IMR-90 (cell line): Measurements from ENCODE around the gene HIVEP3. TPM values are rescaled to one million over a fixed set of nuclear protein-coding genes. Genes with fewer than 3 reads are reported as not detected.

Source experiments
- ATAC-seq: fragments of 200-7000 bp; cut with Tn5 transposase; 2 replicates; pipeline ENCODE4 v1.9.1; 2020; ENCODE audit warnings: low read depth, mild to moderate bottlenecking, moderate library complexity
- BruUV-seq: library from RNA; stranded (reverse); fragments of 400-500 nt; replicated peaks from 2 replicates; lab custom pipeline; 2021; lab: Mats Ljungman, UMichigan
- CTCF ChIA-PET: fragments of 300-600 bp; formaldehyde crosslinking; extraction: SDS; loops from one replicate; lab custom pipeline; 2021; ENCODE audit warnings: antibody characterized with exemption; lab: Yijun Ruan, JAX
- POLR2A ChIA-PET: fragments of 300-600 bp; sonication (Branson Sonifier 250); formaldehyde crosslinking; loops from one replicate; lab custom pipeline; 2022; ENCODE audit warnings: antibody characterized with exemption; ENCODE audit not compliant: unreplicated experiment; lab: Charles Lee
- DNase-seq: peaks from one replicate; pipeline ENCODE4 v3.0.0; 2013
- H2AFZ ChIP-seq: replicated peaks from 2 replicates; pipeline ENCODE3; 2013; ENCODE audit warnings: low read length, mild to moderate bottlenecking; ENCODE audit not compliant: poor library complexity
- H2AK5ac ChIP-seq: 2 replicates; pipeline ENCODE4 v1.6.1; 2013; ENCODE audit warnings: low read depth, low read length, inconsistent platforms
- H2AK9ac ChIP-seq: replicated peaks from 2 replicates; pipeline ENCODE3; 2013; ENCODE audit warnings: mild to moderate bottlenecking, low read depth, low read length, moderate library complexity; ENCODE audit not compliant: poor library complexity
- H2BK120ac ChIP-seq: 2 replicates; pipeline ENCODE4 v1.6.1; 2013; ENCODE audit warnings: low read depth, low read length, inconsistent platforms
- H2BK15ac ChIP-seq: 3 replicates; pipeline ENCODE4 v1.6.1; 2013; ENCODE audit warnings: low read depth, low read length, inconsistent platforms
- H2BK20ac ChIP-seq: 2 replicates; pipeline ENCODE4 v1.6.1; 2013; ENCODE audit warnings: low read depth, mild to moderate bottlenecking, inconsistent platforms, low read length, moderate library complexity
- H2BK5ac ChIP-seq: 2 replicates; pipeline ENCODE4 v1.6.1; 2013; ENCODE audit warnings: mild to moderate bottlenecking, low read depth, low read length, inconsistent platforms; ENCODE audit not compliant: poor library complexity, severe bottlenecking
- H3K14ac ChIP-seq: replicated peaks from 2 replicates; pipeline ENCODE4 v1.6.1; 2013; ENCODE audit warnings: low read depth, low read length, inconsistent platforms
- H3K18ac ChIP-seq: 2 replicates; pipeline ENCODE4 v1.6.1; 2013; ENCODE audit warnings: low read depth, low read length, control low read depth
- H3K23ac ChIP-seq: 2 replicates; pipeline ENCODE4 v1.6.1; 2013; ENCODE audit warnings: low read depth, low read length, inconsistent platforms
- H3K27ac ChIP-seq: 2 replicates; pipeline ENCODE4 v1.5.1; 2013; ENCODE audit warnings: mild to moderate bottlenecking, control low read depth, low read length; ENCODE audit not compliant: insufficient read depth
- H3K27me3 ChIP-seq: 2 replicates; pipeline ENCODE4 v1.6.1; 2013; ENCODE audit warnings: low read length; ENCODE audit not compliant: control insufficient read depth, insufficient read depth
- H3K36me3 ChIP-seq: 2 replicates; pipeline ENCODE4 v1.6.1; 2013; ENCODE audit warnings: low read length, mixed read lengths; ENCODE audit not compliant: control insufficient read depth, insufficient read depth
- H3K4ac ChIP-seq: 2 replicates; pipeline ENCODE4 v1.6.1; 2013; ENCODE audit warnings: low read depth, low read length, inconsistent platforms
- H3K4me1 ChIP-seq: 2 replicates; pipeline ENCODE4 v1.6.1; 2013; ENCODE audit warnings: low read length, mixed read lengths; ENCODE audit not compliant: control insufficient read depth, insufficient read depth
- H3K4me2 ChIP-seq: 2 replicates; pipeline ENCODE4 v1.6.1; 2013; ENCODE audit warnings: low read depth, mild to moderate bottlenecking, control low read depth, low read length, moderate library complexity
- H3K4me3 ChIP-seq: 2 replicates; pipeline ENCODE4 v1.5.1; 2013; ENCODE audit warnings: low read depth, mild to moderate bottlenecking, control low read depth, low read length, moderate library complexity; ENCODE audit not compliant: insufficient read depth
- H3K56ac ChIP-seq: 2 replicates; pipeline ENCODE4 v1.6.1; 2013; ENCODE audit warnings: low read length, inconsistent platforms; ENCODE audit not compliant: insufficient read depth; ENCODE audit errors: extremely low read depth
- H3K79me1 ChIP-seq, 2 experiments: 2 replicates each; pipeline ENCODE4 v1.6.1; 2013; ENCODE audit warnings: low read length in 2 of 2, inconsistent platforms in 1 of 2, low read depth in 1 of 2
- H3K9ac ChIP-seq: 2 replicates; pipeline ENCODE4 v1.6.1; 2013; ENCODE audit warnings: low read depth, low read length, control low read depth
- H3K9me1 ChIP-seq: 2 replicates; pipeline ENCODE4 v1.6.1; 2013; ENCODE audit warnings: low read length, inconsistent platforms; ENCODE audit not compliant: insufficient read depth
- H3K9me3 ChIP-seq: 2 replicates; pipeline ENCODE4 v1.6.1; 2013; ENCODE audit warnings: low read length; ENCODE audit not compliant: control insufficient read depth, insufficient read depth
- H4K20me1 ChIP-seq: 2 replicates; pipeline ENCODE4 v1.6.1; 2013; ENCODE audit warnings: low read length, inconsistent platforms; ENCODE audit not compliant: insufficient read depth
- H4K5ac ChIP-seq: 2 replicates; pipeline ENCODE4 v1.6.1; 2013; ENCODE audit warnings: mild to moderate bottlenecking, low read depth, low read length, control low read depth
- H4K8ac ChIP-seq, 2 experiments: 2 replicates each; pipeline ENCODE4 v1.6.1; 2013; ENCODE audit warnings: low read depth in 2 of 2, low read length in 2 of 2, control low read depth in 1 of 2, inconsistent platforms in 1 of 2
- H4K91ac ChIP-seq: 2 replicates; pipeline ENCODE4 v1.6.1; 2013; ENCODE audit warnings: low read depth, low read length, inconsistent platforms; ENCODE audit not compliant: insufficient read depth
- BHLHE40 ChIP-seq: fragments of 150-350 bp; IDR thresholded peaks from 2 replicates; pipeline ENCODE4 v1.6.1; 2016; ENCODE audit warnings: mild to moderate bottlenecking, low read depth, low read length
- CEBPB ChIP-seq: IDR thresholded peaks from 2 replicates; pipeline ENCODE4 v1.6.1; 2012; ENCODE audit warnings: low read depth, low read length, improper control_type of control experiment
- CHD1 ChIP-seq: IDR thresholded peaks from 2 replicates; pipeline ENCODE4 v1.6.1; 2012; ENCODE audit warnings: low read depth, low read length, improper control_type of control experiment
- CTCF ChIP-seq: conservative IDR thresholded peaks from 2 replicates; pipeline ENCODE4 v1.5.1; 2012; ENCODE audit warnings: mild to moderate bottlenecking, low read depth, low read length, improper control_type of control experiment
- ELK1 ChIP-seq: fragments of 150-350 bp; IDR thresholded peaks from 2 replicates; pipeline ENCODE4 v1.6.1; 2016; ENCODE audit warnings: low read depth, mild to moderate bottlenecking, low read length, moderate library complexity, borderline replicate concordance
- FOS ChIP-seq: fragments of 150-350 bp; IDR thresholded peaks from 2 replicates; pipeline ENCODE4 v1.6.1; 2016; ENCODE audit warnings: low read depth, low read length
- MAFK ChIP-seq: IDR thresholded peaks from 2 replicates; pipeline ENCODE4 v1.6.1; 2012; ENCODE audit warnings: low read depth, low read length, improper control_type of control experiment
- MAZ ChIP-seq: IDR thresholded peaks from 2 replicates; pipeline ENCODE4 v1.6.1; 2012; ENCODE audit warnings: low read depth, mild to moderate bottlenecking, low read length, improper control_type of control experiment, moderate library complexity, borderline replicate concordance
- MXI1 ChIP-seq: IDR thresholded peaks from 2 replicates; pipeline ENCODE4 v1.6.1; 2012; ENCODE audit warnings: low read depth, mild to moderate bottlenecking, low read length, moderate library complexity, borderline replicate concordance
- NFE2L2 ChIP-seq: fragments of 150-350 bp; IDR thresholded peaks from 2 replicates; pipeline ENCODE4 v1.6.1; 2016; ENCODE audit warnings: low read depth, mild to moderate bottlenecking, low read length
- POLR2A ChIP-seq: IDR thresholded peaks from 2 replicates; pipeline ENCODE4 v1.6.1; 2012; ENCODE audit warnings: mild to moderate bottlenecking, low read depth, low read length
- RAD21 ChIP-seq: IDR thresholded peaks from 2 replicates; pipeline ENCODE4 v1.6.1; 2012; ENCODE audit warnings: low read length, improper control_type of control experiment
- RCOR1 ChIP-seq: IDR thresholded peaks from 2 replicates; pipeline ENCODE4 v1.6.1; 2012; ENCODE audit warnings: mild to moderate bottlenecking, low read length, improper control_type of control experiment; ENCODE audit not compliant: insufficient replicate concordance
- RFX5 ChIP-seq: IDR thresholded peaks from 2 replicates; pipeline ENCODE4 v1.8.0; 2012; ENCODE audit warnings: low read depth, mild to moderate bottlenecking, low read length, moderate library complexity
- SMC3 ChIP-seq: fragments of 150-350 bp; IDR thresholded peaks from 2 replicates; pipeline ENCODE4 v1.6.1; 2016; ENCODE audit warnings: low read depth, mild to moderate bottlenecking, antibody characterized with exemption, low read length, moderate library complexity
- USF2 ChIP-seq: fragments of 150-350 bp; IDR thresholded peaks from 2 replicates; pipeline ENCODE4 v1.6.1; 2017; ENCODE audit warnings: mild to moderate bottlenecking, antibody characterized with exemption, low read length, low read depth
- WGBS, 2 experiments: methylation state at CpG; one replicate each; pipeline versions ENCODE4 v1.1.5 to v1.1.7; 2013; ENCODE audit warnings: missing lambda C conversion rate in 2 of 2; ENCODE audit not compliant: insufficient read length in 1 of 2; ENCODE audit errors: extremely low coverage in 2 of 2; 5-methylcytosine and 5-hydroxymethylcytosine counted together
- dilution Hi-C: fragments of 300-500 bp; cut with HindIII; formaldehyde crosslinking; loops from one replicate; pipeline ENCODE4 v1.14.3; 2018; ENCODE audit warnings: low sequenced_read_pairs; ENCODE audit not compliant: unreplicated experiment
- in situ Hi-C: fragments of 300-500 bp; cut with MboI; formaldehyde crosslinking; loops from 3 replicates; pipeline ENCODE4 v1.14.3; 2019; ENCODE audit warnings: low sequenced_read_pairs, inconsistent platforms, mixed read lengths
- intact Hi-C: fragments of 100-400 bp; cut with micrococcal nuclease; formaldehyde crosslinking; loops from 2 replicates; pipeline ENCODE4 v1.10.0; 2022
- polyA plus RNA-seq, 3 experiments: library from polyadenylated mRNA; depleted of rRNA; stranded (reverse); fragments of >200 nt; gene quantifications; 2 replicates each; pipeline ENCODE4 v1.2.3, GENCODE V29; 2012; ENCODE audit warnings: low replicate concordance in 1 of 3
- total RNA-seq: library from RNA; depleted of rRNA; stranded (reverse); fragments of >200 nt; gene quantifications from 2 replicates; pipeline ENCODE4 v1.2.3, GENCODE V29; 2012

Gene HIVEP3
- total and polyA plus RNA-seq, 2 of the 4 experiments (the other 2 are of a cell fraction): 1.4 to 4.0 TPM

- Histone ChIP-seq H2AK5ac (no peak overlapping the region), H4K5ac (no peak overlapping the region), H2BK20ac (no peak overlapping the region), H3K27me3 (peaks cover 6% of the 10 kb centered on the region), H2AFZ (no peak overlapping the region), H2AK9ac (no peak overlapping the region), H4K20me1 (no peaks in the 10 kb centered on the region), H2BK120ac (no peak overlapping the region), H3K79me1 (no peaks in the 10 kb centered on the region), H3K4me2 (no peak overlapping the region), H4K8ac (no peak overlapping the region), H3K4me1 (peaks cover 3% of the 10 kb centered on the region), H3K9ac (no peak overlapping the region), H2BK5ac (no peak overlapping the region), H3K9me3 (no peaks in the 10 kb centered on the region), H3K18ac (no peak overlapping the region), H3K9me1 (no peaks in the 10 kb centered on the region), H3K36me3 (no peaks in the 10 kb centered on the region), H3K4me3 (no peak overlapping the region), H3K56ac (no peak overlapping the region), H2BK15ac (no peak overlapping the region), H3K27ac (no peak overlapping the region), H3K14ac (no peak overlapping the region), H3K23ac (no peak overlapping the region), H3K4ac (no peak overlapping the region), H4K91ac (no peak overlapping the region)
- ATAC-seq: no peak
- in situ Hi-C loops (no loop called here), dilution Hi-C loops (no loop called here), intact Hi-C loops (no loop called here)
- CTCF ChIA-PET: no interaction called here
- no TSS peak for BruUV-seq
- DNase-seq: no peak
- no peak for TF ChIP-seq SMC3
- no peak for TF ChIP-seq RCOR1
- TF ChIP-seq CEBPB: no peak
- no peak for TF ChIP-seq CHD1
- no peak for TF ChIP-seq NFE2L2
- no peak for TF ChIP-seq MAZ
- TF ChIP-seq MXI1: no peak
- TF ChIP-seq BHLHE40: no peak
- TF ChIP-seq POLR2A: no peak
- no peak for TF ChIP-seq RFX5
- TF ChIP-seq ELK1: no peak
- no peak for TF ChIP-seq MAFK
- TF ChIP-seq USF2: no peak
- TF ChIP-seq CTCF: no peak
- no peak for TF ChIP-seq FOS
- TF ChIP-seq RAD21: no peak
- POLR2A ChIA-PET: no interaction called here
- WGBS, 2 experiments: 82% methylated on average over 6 of the region's 6 CpGs; no CpG with 5 or more reads in 1 of the 2 experiments
Observed at GRCh38 chr1:41838266-41838665, 80.5 kb downstream of the HIVEP3 start.
